GM10248 (cell line): ENCODE data around the gene CACNA1S.

Experiments used
- CTCF ChIA-PET: fragments of 300-600 bp; sonication (Branson Sonifier 250); formaldehyde crosslinking; extraction: SDS; loops from one replicate; lab custom pipeline; 2021; ENCODE audit warnings: antibody characterized with exemption; lab: Yijun Ruan, JAX
- POLR2A ChIA-PET: fragments of 350-650 bp; sonication (Branson Sonifier 250); formaldehyde crosslinking; extraction: SDS; loops from one replicate; lab custom pipeline; 2020; ENCODE audit warnings: antibody characterized with exemption; lab: Yijun Ruan, JAX
- DNase-seq: peaks from one replicate; pipeline ENCODE4 v3.0.0; 2012; ENCODE audit errors: extremely low spot score
- TF ChIP-seq, protein P1 (sequence below): IDR thresholded peaks from 2 replicates; pipeline ENCODE4 v1.5.1; 2012; ENCODE audit warnings: mild to moderate bottlenecking, low read depth; ENCODE audit errors: extremely low read depth, missing control alignments, control extremely low read depth

The CACNA1S gene

GRCh38 chr1:201123866-201124265 lies 11.6 kb upstream of the CACNA1S start:
- CTCF ChIA-PET: interaction anchor here (1.7 kb wide), 1 partner anchor 39 kb away, joined by 8 read pairs; no protein-coding TSS in a partner anchor

DNA sequence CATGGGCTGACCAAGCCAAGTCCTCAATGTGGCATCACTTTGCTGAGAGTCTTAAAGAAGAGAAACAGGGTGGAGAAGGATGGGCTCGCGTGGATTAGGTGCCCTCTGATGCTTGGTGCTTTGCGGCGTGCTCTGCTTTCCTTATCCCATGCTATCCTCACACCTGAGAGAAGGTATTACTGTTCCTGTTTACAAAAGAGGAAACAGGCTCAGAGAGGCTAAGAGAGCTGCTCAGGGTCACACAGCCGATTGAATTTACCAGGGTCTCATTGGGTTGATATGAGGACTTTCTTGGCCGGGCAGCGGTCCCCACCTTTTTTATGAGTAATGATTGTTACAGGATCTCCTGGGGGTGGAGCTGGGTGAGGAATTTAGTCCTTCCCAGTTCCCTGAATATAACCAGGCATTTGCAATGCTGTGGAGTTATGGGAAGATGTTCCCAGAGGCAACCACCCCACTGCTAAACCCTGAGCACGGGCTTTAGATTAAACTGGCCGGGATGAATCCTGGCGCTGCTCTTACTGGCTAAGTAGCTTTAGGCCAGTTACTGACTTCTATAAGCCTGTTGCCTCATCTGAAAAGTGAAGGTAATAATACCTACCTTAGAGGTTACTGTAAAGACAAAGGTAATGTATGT lies 10.2 kb upstream of the CACNA1S start:
- DNase-seq: no peak
- POLR2A ChIA-PET: no interaction called here
- CTCF ChIA-PET: interaction anchor here (0.8 to 2.9 kb wide), 6 partner anchors 14 to 150 kb away, joined by 3 to 9 read pairs (median 5); no protein-coding TSS in a partner anchor
- TF ChIP-seq, protein P1, sequence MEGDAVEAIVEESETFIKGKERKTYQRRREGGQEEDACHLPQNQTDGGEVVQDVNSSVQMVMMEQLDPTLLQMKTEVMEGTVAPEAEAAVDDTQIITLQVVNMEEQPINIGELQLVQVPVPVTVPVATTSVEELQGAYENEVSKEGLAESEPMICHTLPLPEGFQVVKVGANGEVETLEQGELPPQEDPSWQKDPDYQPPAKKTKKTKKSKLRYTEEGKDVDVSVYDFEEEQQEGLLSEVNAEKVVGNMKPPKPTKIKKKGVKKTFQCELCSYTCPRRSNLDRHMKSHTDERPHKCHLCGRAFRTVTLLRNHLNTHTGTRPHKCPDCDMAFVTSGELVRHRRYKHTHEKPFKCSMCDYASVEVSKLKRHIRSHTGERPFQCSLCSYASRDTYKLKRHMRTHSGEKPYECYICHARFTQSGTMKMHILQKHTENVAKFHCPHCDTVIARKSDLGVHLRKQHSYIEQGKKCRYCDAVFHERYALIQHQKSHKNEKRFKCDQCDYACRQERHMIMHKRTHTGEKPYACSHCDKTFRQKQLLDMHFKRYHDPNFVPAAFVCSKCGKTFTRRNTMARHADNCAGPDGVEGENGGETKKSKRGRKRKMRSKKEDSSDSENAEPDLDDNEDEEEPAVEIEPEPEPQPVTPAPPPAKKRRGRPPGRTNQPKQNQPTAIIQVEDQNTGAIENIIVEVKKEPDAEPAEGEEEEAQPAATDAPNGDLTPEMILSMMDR: no peak

More at GRCh38 chr1:201123866-201124265, 11.6 kb upstream of the CACNA1S start:
- TF ChIP-seq, protein P1: no peak
- POLR2A ChIA-PET: no interaction called here
- no peak for DNase-seq

DNA sequence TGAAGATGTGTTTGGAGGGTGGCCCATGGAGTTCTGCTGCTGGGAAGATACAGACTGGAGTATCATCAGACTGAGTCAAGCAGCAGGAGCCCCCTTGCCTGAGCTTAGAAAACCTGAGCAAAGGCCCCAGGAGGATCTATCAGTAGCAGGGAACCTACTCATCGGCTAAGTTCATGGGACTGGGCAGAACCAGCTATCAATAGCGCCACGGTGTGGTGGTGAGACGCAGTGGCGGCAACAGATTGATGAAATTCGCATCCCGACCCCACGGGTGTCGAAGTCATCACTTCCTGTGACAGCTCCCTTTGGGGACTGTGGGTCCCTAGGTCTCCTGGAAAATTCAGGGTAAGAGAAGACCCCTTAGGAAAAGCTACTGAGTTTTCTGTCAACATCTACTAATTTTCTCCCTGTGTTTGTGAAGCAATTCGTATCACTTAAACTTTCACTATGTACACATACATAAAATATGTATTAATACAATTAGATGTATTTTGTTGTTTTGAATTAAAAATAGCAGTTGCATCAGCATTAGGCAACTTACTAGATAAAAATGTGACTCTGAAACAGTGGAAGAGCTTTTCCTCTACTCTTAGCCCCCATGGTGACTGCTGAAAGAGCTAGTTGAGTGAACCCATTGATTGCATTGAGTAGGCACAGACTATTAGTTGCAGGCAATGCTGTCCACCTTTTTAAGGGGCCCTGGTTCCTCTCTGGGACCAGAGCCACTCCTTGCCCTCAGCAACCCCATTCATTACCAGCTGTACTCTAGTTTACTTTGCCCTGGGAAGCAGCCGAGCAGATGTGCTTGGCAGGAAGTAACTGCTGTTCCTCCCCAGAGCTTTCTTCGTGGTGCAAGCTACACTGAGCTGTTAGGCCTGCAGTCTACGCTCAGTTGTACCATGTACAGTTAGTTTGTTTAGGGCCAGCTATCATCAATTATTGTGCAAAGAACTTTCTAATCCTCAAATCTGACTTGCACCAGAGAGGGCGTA lies 7.3 kb upstream of the CACNA1S start:
- peak; percentile 53 for DNase-seq
- TF ChIP-seq, protein P1: peak; percentile 53

DNA sequence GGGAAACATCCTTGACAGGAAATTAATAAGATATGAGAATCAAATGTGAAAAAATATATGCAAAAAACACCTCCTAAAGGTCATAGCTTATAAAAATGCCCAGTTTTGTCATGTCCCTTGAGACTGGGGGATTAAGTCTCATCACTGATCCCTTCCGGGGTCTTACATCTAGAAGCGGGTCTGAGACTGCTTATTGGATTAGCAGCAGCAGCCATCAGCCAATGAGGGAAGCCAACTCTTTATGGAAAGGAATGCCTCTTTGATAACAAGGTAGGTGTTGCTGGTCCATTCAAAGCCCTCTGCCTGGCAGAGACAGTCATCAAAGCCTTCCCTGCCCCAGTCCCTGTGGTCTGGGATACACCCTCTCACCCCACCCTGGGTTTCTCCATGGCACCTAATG lies 3.9 kb upstream of the CACNA1S start:
- POLR2A ChIA-PET: no interaction called here
- CTCF ChIA-PET: interaction anchor here (1.0 to 8.1 kb wide), 7 partner anchors 10 to 556 kb away, joined by 3 to 88 read pairs (median 5); no protein-coding TSS in a partner anchor
- TF ChIP-seq, protein P1: no peak
- DNase-seq: no peak

More for the DNA sequence above, 7.3 kb upstream of the CACNA1S start:
- POLR2A ChIA-PET: interaction anchor here (0.6 kb wide), 1 partner anchor 50 kb away, joined by 3 read pairs; no protein-coding TSS in a partner anchor
- CTCF ChIA-PET: interaction anchor here (0.7 to 8.1 kb wide), 40 partner anchors 8 to 880 kb away, joined by 3 to 88 read pairs (median 4); partner anchors contain the start of gene TMEM9

- POLR2A ChIA-PET: no interaction called here
Observed at GRCh38 chr1:201115390-201115937, 3.2 kb upstream of the CACNA1S start.

More at GRCh38 chr1:201115390-201115937, 3.2 kb upstream of the CACNA1S start:
- CTCF ChIA-PET: interaction anchor here (1.1 to 8.1 kb wide), 8 partner anchors 19 to 556 kb away, joined by 3 to 88 read pairs (median 11); no protein-coding TSS in a partner anchor
- TF ChIP-seq, protein P1: no peak
- no peak for DNase-seq
